Glutamatergic neuron (in vitro differentiated cells): ENCODE measurements around the gene AR. TPM values are rescaled to one million over a fixed set of nuclear protein-coding genes. Genes with fewer than 3 reads are reported as not detected.

ENCODE experiments used
- DNase-seq: peaks from one replicate; pipeline ENCODE4 v3.0.0; 2022
- H3K27ac Mint-ChIP-seq: one replicate; pipeline ENCODE4 v1.8.0; 2020; ENCODE audit warnings: mild to moderate bottlenecking, mixed read lengths, inconsistent platforms; ENCODE audit not compliant: unreplicated experiment
- H3K27me3 Mint-ChIP-seq: one replicate; pipeline ENCODE4 v1.8.0; 2020; ENCODE audit warnings: mild to moderate bottlenecking, moderate library complexity, mixed read lengths, inconsistent platforms; ENCODE audit not compliant: unreplicated experiment
- H3K36me3 Mint-ChIP-seq: one replicate; pipeline ENCODE4 v1.8.0; 2020; ENCODE audit warnings: mild to moderate bottlenecking, mixed read lengths, inconsistent platforms; ENCODE audit not compliant: unreplicated experiment
- H3K4me1 Mint-ChIP-seq: one replicate; pipeline ENCODE4 v1.8.0; 2020; ENCODE audit warnings: mild to moderate bottlenecking, low read depth, mixed read lengths, inconsistent platforms; ENCODE audit not compliant: unreplicated experiment
- H3K4me3 Mint-ChIP-seq: one replicate; pipeline ENCODE4 v1.8.0; 2020; ENCODE audit warnings: mild to moderate bottlenecking, mixed read lengths, inconsistent platforms; ENCODE audit not compliant: unreplicated experiment
- H3K9me3 Mint-ChIP-seq: one replicate; pipeline ENCODE4 v1.8.0; 2020; ENCODE audit warnings: mild to moderate bottlenecking, moderate library complexity, mixed read lengths, inconsistent platforms; ENCODE audit not compliant: unreplicated experiment
- long read RNA-seq: library from polyadenylated mRNA; unstranded; transcript quantifications from one replicate; pipeline ENCODE4 v2.0.0, GENCODE V29; 2020; ENCODE audit not compliant: unreplicated experiment
- total RNA-seq: library from RNA; stranded (reverse); fragmentation: NEBNext Ultra II Directional; extraction: Animal tissue kit (Norgen Biotek cat#: 25700); gene quantifications from one replicate; pipeline ENCODE4 v1.2.1, GENCODE V29; 2021; ENCODE audit not compliant: unreplicated experiment
- TF ChIP-seq, protein P1 (sequence below): fragments of 200-600 bp; sonication (generic); IDR thresholded peaks from one replicate; pipeline ENCODE4 v1.5.0; 2021; ENCODE audit not compliant: partially characterized antibody, unreplicated experiment

Gene AR
- total RNA-seq, result 0.56 TPM
- long read RNA-seq, result 0 reads

GRCh38 chrX:67543818-67544217 is at the start of gene AR:
AR (plus strand) TSS chrX:67544021; CDS start chrX:67545147, 1,126 bp downstream.
- TF ChIP-seq, protein P1, sequence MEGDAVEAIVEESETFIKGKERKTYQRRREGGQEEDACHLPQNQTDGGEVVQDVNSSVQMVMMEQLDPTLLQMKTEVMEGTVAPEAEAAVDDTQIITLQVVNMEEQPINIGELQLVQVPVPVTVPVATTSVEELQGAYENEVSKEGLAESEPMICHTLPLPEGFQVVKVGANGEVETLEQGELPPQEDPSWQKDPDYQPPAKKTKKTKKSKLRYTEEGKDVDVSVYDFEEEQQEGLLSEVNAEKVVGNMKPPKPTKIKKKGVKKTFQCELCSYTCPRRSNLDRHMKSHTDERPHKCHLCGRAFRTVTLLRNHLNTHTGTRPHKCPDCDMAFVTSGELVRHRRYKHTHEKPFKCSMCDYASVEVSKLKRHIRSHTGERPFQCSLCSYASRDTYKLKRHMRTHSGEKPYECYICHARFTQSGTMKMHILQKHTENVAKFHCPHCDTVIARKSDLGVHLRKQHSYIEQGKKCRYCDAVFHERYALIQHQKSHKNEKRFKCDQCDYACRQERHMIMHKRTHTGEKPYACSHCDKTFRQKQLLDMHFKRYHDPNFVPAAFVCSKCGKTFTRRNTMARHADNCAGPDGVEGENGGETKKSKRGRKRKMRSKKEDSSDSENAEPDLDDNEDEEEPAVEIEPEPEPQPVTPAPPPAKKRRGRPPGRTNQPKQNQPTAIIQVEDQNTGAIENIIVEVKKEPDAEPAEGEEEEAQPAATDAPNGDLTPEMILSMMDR, result no peak
- no peak within 1 kb of the TSS for H3K27ac Mint-ChIP-seq
- peak within 1 kb of the TSS; percentile 85 for H3K4me3 Mint-ChIP-seq
- H3K27me3 Mint-ChIP-seq, result peaks cover 4% of the 10 kb centered on the region
- peaks cover 3% of the 10 kb centered on the region for H3K4me1 Mint-ChIP-seq
- H3K36me3 Mint-ChIP-seq, result no peaks in the 10 kb centered on the region
- peaks cover 6% of the 10 kb centered on the region for H3K9me3 Mint-ChIP-seq
- peak; percentile 50 for DNase-seq

- TF ChIP-seq, protein P1, result no peak
- Mint-ChIP-seq H3K9me3 (peaks cover 3% of the 10 kb centered on the region), H3K27ac (no peak overlapping the region), H3K4me3 (no peak overlapping the region), H3K27me3 (no peaks in the 10 kb centered on the region), H3K4me1 (no peaks in the 10 kb centered on the region), H3K36me3 (no peaks in the 10 kb centered on the region)
- no peak for DNase-seq
Observed at GRCh38 chrX:67500617-67501016, 43.2 kb upstream of the AR start.

DNA sequence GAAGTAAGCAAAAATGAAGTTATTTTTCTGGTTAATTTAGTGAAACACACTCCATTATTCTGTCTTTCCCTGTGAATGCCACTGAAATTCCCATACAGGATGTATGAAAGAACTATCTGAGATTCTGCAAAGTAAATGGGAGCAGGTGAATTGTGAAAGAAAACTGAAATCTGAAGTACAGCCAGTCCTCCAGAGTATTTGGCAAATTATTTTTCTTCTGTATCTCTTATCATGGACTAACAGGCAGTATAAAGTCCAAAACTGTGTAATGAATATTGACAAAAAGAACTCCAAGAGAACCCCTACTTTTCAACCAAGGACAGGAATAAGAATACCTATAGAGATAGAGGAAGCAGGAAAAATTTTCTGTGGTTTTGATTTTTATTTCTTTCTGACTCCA is 40.8 kb upstream of the AR start:
- H3K27me3 Mint-ChIP-seq, result no peaks in the 10 kb centered on the region
- no peak for DNase-seq
- no peak overlapping the region for H3K27ac Mint-ChIP-seq
- H3K36me3 Mint-ChIP-seq, result no peaks in the 10 kb centered on the region
- no peak overlapping the region for H3K4me3 Mint-ChIP-seq
- TF ChIP-seq, protein P1, result no peak
- H3K9me3 Mint-ChIP-seq, result peaks cover 3% of the 10 kb centered on the region
- H3K4me1 Mint-ChIP-seq, result no peaks in the 10 kb centered on the region

GRCh38 chrX:67503453-67503852 is 40.4 kb upstream of the AR start:
- DNase-seq, result no peak
- Mint-ChIP-seq H3K4me3 (no peak overlapping the region), H3K4me1 (no peaks in the 10 kb centered on the region), H3K9me3 (peaks cover 3% of the 10 kb centered on the region), H3K27me3 (no peaks in the 10 kb centered on the region), H3K27ac (no peak overlapping the region), H3K36me3 (no peaks in the 10 kb centered on the region)
- TF ChIP-seq, protein P1, result no peak

DNA sequence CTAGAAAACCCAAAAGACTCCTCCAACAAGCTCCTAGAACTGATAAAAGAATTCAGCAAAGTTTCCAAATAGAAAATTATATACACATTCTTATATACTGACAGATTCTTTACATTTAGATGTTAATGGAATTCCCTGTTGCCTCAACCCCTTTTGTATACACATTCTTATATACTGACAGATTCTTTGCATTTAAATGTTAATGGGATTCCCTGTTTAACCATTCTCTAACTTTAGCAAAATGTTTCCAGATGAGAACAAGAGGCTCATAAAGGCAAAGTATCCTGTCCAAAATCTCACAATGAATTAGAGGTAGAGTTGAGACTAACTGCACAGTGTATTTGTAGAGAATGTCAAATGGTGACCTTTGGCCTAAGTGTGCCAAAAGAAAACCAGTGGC is 23.1 kb upstream of the AR start:
- H3K36me3 Mint-ChIP-seq, result no peaks in the 10 kb centered on the region
- H3K4me1 Mint-ChIP-seq, result no peaks in the 10 kb centered on the region

More for the DNA sequence above, 23.1 kb upstream of the AR start:
- H3K9me3 Mint-ChIP-seq, result no peaks in the 10 kb centered on the region
- no peak overlapping the region for H3K27ac Mint-ChIP-seq
- TF ChIP-seq, protein P1, result no peak
- no peak overlapping the region for H3K4me3 Mint-ChIP-seq
- no peak for DNase-seq
- no peaks in the 10 kb centered on the region for H3K27me3 Mint-ChIP-seq
